Endothelial cell of umbilical vein (primary cell): ENCODE measurements around the gene CNR2. TPM values are rescaled to one million over a fixed set of nuclear protein-coding genes. Genes with fewer than 3 reads are reported as not detected.

Source experiments
- BruUV-seq: library from RNA; stranded (reverse); fragments of 400-500 nt; replicated peaks from 2 replicates; lab custom pipeline; 2021; lab: Mats Ljungman, UMichigan
- CTCF ChIA-PET: fragments of 300-600, 350-600 bp; sonication (Branson Sonifier 250); formaldehyde crosslinking; loops from one replicate; lab custom pipeline; 2021; ENCODE audit warnings: antibody characterized with exemption, inconsistent platforms; lab: Charles Lee
- POLR2A ChIA-PET: fragments of 300-600, 350-600 bp; sonication (Branson Sonifier 250); formaldehyde crosslinking; loops from one replicate; lab custom pipeline; 2021; ENCODE audit warnings: antibody characterized with exemption, inconsistent platforms; lab: Charles Lee
- DNase-seq: peaks from one replicate; pipeline ENCODE4 v3.0.0-alpha.2; 2011; ENCODE audit warnings: low read depth, low spot score
- FAIRE-seq: peaks from 2 replicates; lab custom pipeline; 2011; peaks lifted over from hg19 to GRCh38; lab: Jason Lieb, UNC
- H2AFZ ChIP-seq: 2 replicates; pipeline ENCODE4 v1.6.0; 2012; ENCODE audit warnings: low read depth, low read length, control low read depth, inconsistent platforms
- H3K27ac ChIP-seq: 2 replicates; pipeline ENCODE4 v1.5.1; 2011; ENCODE audit warnings: low read depth, mild to moderate bottlenecking, control low read depth, low read length, moderate library complexity; ENCODE audit not compliant: insufficient read depth
- H3K27me3 ChIP-seq, 2 experiments: 2 replicates each; pipeline versions ENCODE4 v1.6.0 to v1.6.1; 2011; ENCODE audit warnings: low read length in 2 of 2, mixed read lengths in 1 of 2; ENCODE audit not compliant: control insufficient read depth in 2 of 2, insufficient read depth in 2 of 2
- H3K36me3 ChIP-seq, 2 experiments: 2 replicates in 1 of 2; 3 replicates in 1 of 2; pipeline ENCODE4 v1.5.1; 2011; ENCODE audit warnings: low read length in 2 of 2, mild to moderate bottlenecking in 1 of 2, moderate library complexity in 1 of 2; ENCODE audit not compliant: control insufficient read depth in 2 of 2, insufficient read depth in 2 of 2; ENCODE audit errors: extremely low read depth in 1 of 2
- H3K4me1 ChIP-seq: 3 replicates; pipeline ENCODE4 v1.5.1; 2011; ENCODE audit warnings: mild to moderate bottlenecking, low read length; ENCODE audit not compliant: control insufficient read depth, insufficient read depth; ENCODE audit errors: extremely low read depth
- H3K4me2 ChIP-seq: 2 replicates; pipeline ENCODE4 v1.6.1; 2011; ENCODE audit warnings: low read length, control low read depth, mixed read lengths; ENCODE audit not compliant: insufficient read depth
- H3K4me3 ChIP-seq, 3 experiments: fragments of 200-600 bp in 1 of 3; sonication (generic), shearing (Covaris generic) in 1 of 3; replicated peaks in 1 of 3; 2 replicates each; pipeline ENCODE4 v1.5.1; 2011 to 2016; ENCODE audit warnings: control low read depth in 3 of 3, low read length in 3 of 3, mild to moderate bottlenecking in 2 of 3, inconsistent platforms in 1 of 3, low read depth in 1 of 3, moderate library complexity in 1 of 3; ENCODE audit not compliant: insufficient read depth in 1 of 3
- H3K79me2 ChIP-seq: 2 replicates; pipeline ENCODE4 v1.6.0; 2012; ENCODE audit warnings: low read length, inconsistent platforms; ENCODE audit not compliant: control insufficient read depth, insufficient read depth
- H3K9ac ChIP-seq: replicated peaks from 2 replicates; pipeline ENCODE3; 2011; ENCODE audit warnings: low read length, control low read depth; ENCODE audit not compliant: insufficient read depth; ENCODE audit errors: extremely low read depth
- H3K9me1 ChIP-seq: replicated peaks from 3 replicates; pipeline ENCODE4 v1.6.0; 2011; ENCODE audit warnings: mild to moderate bottlenecking, low read length; ENCODE audit not compliant: control insufficient read depth, insufficient read depth; ENCODE audit errors: extremely low read depth
- H3K9me3 ChIP-seq: replicated peaks from 2 replicates; pipeline ENCODE4 v1.5.1; 2012; ENCODE audit warnings: low read length, inconsistent platforms; ENCODE audit not compliant: control insufficient read depth, insufficient read depth
- H4K20me1 ChIP-seq: replicated peaks from 2 replicates; pipeline ENCODE3; 2011; ENCODE audit warnings: mild to moderate bottlenecking, low read length; ENCODE audit not compliant: control insufficient read depth, insufficient read depth; ENCODE audit errors: extremely low read depth
- EZH2 ChIP-seq: IDR thresholded peaks from 2 replicates; pipeline ENCODE4 v1.6.1; 2012; ENCODE audit warnings: borderline replicate concordance, low read depth, mild to moderate bottlenecking, moderate library complexity, low read length, inconsistent platforms; ENCODE audit not compliant: severe bottlenecking
- FOS ChIP-seq: IDR thresholded peaks from 2 replicates; pipeline ENCODE4 v1.6.1; 2011; ENCODE audit warnings: mild to moderate bottlenecking, low read length, moderate library complexity, borderline replicate concordance; ENCODE audit not compliant: insufficient read depth
- GATA2 ChIP-seq: IDR thresholded peaks from 2 replicates; pipeline ENCODE4 v1.7.0; 2011; ENCODE audit warnings: low read depth, mild to moderate bottlenecking, moderate library complexity, mixed read lengths, low read length; ENCODE audit not compliant: insufficient read length, insufficient read depth
- JUN ChIP-seq: IDR thresholded peaks from 2 replicates; pipeline ENCODE4 v1.6.1; 2011; ENCODE audit warnings: borderline replicate concordance, low read depth; ENCODE audit not compliant: insufficient read length, insufficient read depth
- MYC ChIP-seq: IDR thresholded peaks from one replicate; pipeline ENCODE4 v1.6.1; 2011; ENCODE audit warnings: mild to moderate bottlenecking, low read depth, low read length
- POLR2A ChIP-seq: IDR thresholded peaks from 2 replicates; pipeline ENCODE4 v1.6.1; 2012; ENCODE audit warnings: low read depth, mild to moderate bottlenecking, control low read depth, low read length
- POLR2AphosphoS5 ChIP-seq: IDR thresholded peaks from 2 replicates; pipeline ENCODE4 v1.6.1; 2012; ENCODE audit warnings: low read depth, mild to moderate bottlenecking, control low read depth, low read length, moderate library complexity; ENCODE audit not compliant: insufficient read depth
- dilution Hi-C: fragments of 300-500 bp; cut with MboI; formaldehyde crosslinking; loops from one replicate; pipeline ENCODE4 v1.15.0; 2019; ENCODE audit warnings: low sequenced_read_pairs; ENCODE audit not compliant: extremely low pct_ligation_motif_present
- intact Hi-C: fragments of 100-400 bp; cut with micrococcal nuclease; formaldehyde crosslinking; loops from one replicate; pipeline ENCODE4 v1.10.0; 2022
- polyA plus RNA-seq, 4 experiments: library from polyadenylated mRNA; depleted of rRNA in 3 of 4; stranded (reverse) in 3 of 4; unstranded in 1 of 4; fragments of >200 nt; gene quantifications; 2 replicates each; pipeline versions ENCODE4 v1.2.1 to v1.2.3, GENCODE V29; 2011 to 2012; ENCODE audit warnings: missing spikeins in 1 of 4
- total RNA-seq: library from RNA; stranded (reverse); gene quantifications from 2 replicates; pipeline ENCODE4 v1.2.3, GENCODE V29; 2021
- TF ChIP-seq, protein P1 (sequence below), 2 donors: IDR thresholded peaks; 1 replicate in 1 of 2; 2 replicates in 1 of 2; pipeline ENCODE4 v1.5.1; 2011; ENCODE audit warnings: low read length in 2 of 2, mild to moderate bottlenecking in 2 of 2, moderate library complexity in 2 of 2, control low read depth in 1 of 2, inconsistent platforms in 1 of 2, low read depth in 1 of 2; ENCODE audit not compliant: insufficient read depth in 1 of 2; ENCODE audit errors: extremely low read depth in 1 of 2
- TF ChIP-seq, protein P2 (sequence below): IDR thresholded peaks from 2 replicates; pipeline ENCODE4 v1.6.1; 2011; ENCODE audit not compliant: insufficient read depth, insufficient read length

The CNR2 gene
- total and polyA plus RNA-seq, 2 donors (not counting 3 experiments of a cell fraction or from before 2014, with no cell fraction given): not detected

DNA sequence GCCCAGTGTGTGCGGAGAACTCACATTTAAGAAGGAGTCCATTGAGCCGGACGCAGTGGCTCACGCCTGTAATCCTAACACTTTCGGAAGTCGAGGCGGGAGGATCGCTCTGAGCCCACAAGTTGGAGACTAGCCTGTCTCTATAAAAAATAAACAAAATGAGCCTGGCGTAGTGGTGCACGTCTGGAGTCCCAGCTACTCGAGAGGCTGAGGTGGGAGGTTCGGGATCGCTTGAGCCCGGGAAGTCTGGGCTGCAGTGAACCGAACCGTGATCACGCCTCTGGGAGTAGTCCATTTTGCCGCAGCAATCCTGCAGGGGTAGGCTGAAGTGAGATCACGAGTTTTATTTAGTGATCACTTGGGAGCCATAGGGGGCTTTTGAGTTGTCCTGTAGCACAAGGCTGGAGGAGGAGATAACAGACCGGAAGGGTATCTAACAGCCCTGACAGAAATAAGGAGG lies 44.6 kb downstream of the CNR2 start:
- Histone ChIP-seq H3K36me3 (no peaks in the 10 kb centered on the region), H3K4me1 (peaks cover 4% of the 10 kb centered on the region), H3K4me2 (peak overlapping the region; percentile 77), H4K20me1 (no peaks in the 10 kb centered on the region), H3K79me2 (no peaks in the 10 kb centered on the region), H3K9me1 (no peaks in the 10 kb centered on the region), H3K27ac (no peak overlapping the region), H3K27me3 (peaks cover 4 to 10% of the 10 kb centered on the region in 2 experiments), H3K4me3 (peak overlapping the region in 2 of 3 experiments; percentile 52 to 61), H3K9ac (no peak overlapping the region), H2AFZ (peak overlapping the region; percentile 97), H3K9me3 (no peaks in the 10 kb centered on the region)
- DNase-seq (no peak), FAIRE-seq (no peak)
- dilution Hi-C loops: no loop called here
- BruUV-seq: no TSS peak
- intact Hi-C loops: loop anchor here (1.0 to 2.0 kb wide), 6 partner anchors 28 to 96 kb away; partner anchors contain the start of genes HMGCL and PNRC2
- TF ChIP-seq FOS (no peak), POLR2AphosphoS5 (no peak), JUN (no peak), GATA2 (no peak), POLR2A (no peak), EZH2 (no peak), MYC (no peak)
- TF ChIP-seq, protein P1, sequence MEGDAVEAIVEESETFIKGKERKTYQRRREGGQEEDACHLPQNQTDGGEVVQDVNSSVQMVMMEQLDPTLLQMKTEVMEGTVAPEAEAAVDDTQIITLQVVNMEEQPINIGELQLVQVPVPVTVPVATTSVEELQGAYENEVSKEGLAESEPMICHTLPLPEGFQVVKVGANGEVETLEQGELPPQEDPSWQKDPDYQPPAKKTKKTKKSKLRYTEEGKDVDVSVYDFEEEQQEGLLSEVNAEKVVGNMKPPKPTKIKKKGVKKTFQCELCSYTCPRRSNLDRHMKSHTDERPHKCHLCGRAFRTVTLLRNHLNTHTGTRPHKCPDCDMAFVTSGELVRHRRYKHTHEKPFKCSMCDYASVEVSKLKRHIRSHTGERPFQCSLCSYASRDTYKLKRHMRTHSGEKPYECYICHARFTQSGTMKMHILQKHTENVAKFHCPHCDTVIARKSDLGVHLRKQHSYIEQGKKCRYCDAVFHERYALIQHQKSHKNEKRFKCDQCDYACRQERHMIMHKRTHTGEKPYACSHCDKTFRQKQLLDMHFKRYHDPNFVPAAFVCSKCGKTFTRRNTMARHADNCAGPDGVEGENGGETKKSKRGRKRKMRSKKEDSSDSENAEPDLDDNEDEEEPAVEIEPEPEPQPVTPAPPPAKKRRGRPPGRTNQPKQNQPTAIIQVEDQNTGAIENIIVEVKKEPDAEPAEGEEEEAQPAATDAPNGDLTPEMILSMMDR (IDR thresholded peaks at IDR 0.05; ENCODE audit: extremely low read depth in 1 of 2, insufficient read depth in 1 of 2, low read depth in 1 of 2, low read length in 2 of 2): no peak
- TF ChIP-seq, protein P2, sequence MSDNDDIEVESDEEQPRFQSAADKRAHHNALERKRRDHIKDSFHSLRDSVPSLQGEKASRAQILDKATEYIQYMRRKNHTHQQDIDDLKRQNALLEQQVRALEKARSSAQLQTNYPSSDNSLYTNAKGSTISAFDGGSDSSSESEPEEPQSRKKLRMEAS: no peak
- POLR2A ChIA-PET: interaction anchor here (0.6 kb wide), 1 partner anchor 43 kb away, joined by 3 read pairs; no protein-coding TSS in a partner anchor
- CTCF ChIA-PET: interaction anchor here (0.7 to 2.2 kb wide), 8 partner anchors 13 to 244 kb away, joined by 3 to 18 read pairs (median 4); partner anchors contain the start of genes HMGCL and MYOM3
